Measurements from ENCODE around the gene NR2E3.
"Not testable (repeated sequence)": the region's sequence is repeated elsewhere in the genome, so short reads cannot be mapped to it uniquely, and the experiment has no call there.

The NR2E3 gene

DNA sequence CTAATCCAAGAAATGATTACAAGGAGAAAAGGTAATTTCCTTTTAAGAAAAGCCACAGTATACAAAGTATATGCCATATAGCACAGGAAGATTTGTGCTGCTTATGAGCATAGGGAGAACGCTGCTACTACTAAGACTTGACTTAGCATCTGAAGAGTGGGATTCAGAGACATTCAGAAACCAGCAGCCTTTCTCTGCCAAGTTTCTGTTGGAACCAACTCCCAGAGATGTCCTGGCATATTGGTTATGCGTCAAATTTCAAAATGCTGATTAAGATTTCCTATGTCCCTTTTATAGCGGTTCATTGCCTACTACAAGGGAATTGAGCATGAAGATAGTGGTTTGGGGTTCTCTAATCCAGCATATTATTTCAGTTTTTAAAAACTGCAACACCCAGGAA, 4.9 kb downstream of the NR2E3 start:
- no peak for DNase-seq (ENCODE audit: low spot score)

DNA sequence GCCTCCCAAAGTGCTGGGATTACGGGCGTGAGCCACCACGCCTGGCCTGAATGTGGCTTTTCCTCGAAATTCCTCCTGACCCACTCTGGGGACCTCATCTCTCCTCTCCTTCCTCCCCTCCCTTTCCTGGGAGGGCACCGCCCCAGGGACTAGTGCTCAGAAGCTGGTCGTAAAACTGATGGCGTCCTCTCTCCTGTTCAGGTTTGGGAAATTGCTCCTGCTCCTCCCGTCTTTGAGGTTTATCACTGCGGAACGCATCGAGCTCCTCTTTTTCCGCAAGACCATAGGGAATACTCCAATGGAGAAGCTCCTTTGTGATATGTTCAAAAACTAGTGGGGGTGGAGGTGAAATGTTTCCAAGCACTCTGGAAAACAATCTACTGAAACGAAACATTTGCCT, 7.0 kb downstream of the NR2E3 start:
- no peak for DNase-seq (ENCODE audit: low spot score)

GRCh38 chr15:71820127-71820526, 9.8 kb downstream of the NR2E3 start:
- DNase-seq (ENCODE audit: low spot score), result no peak

DNA sequence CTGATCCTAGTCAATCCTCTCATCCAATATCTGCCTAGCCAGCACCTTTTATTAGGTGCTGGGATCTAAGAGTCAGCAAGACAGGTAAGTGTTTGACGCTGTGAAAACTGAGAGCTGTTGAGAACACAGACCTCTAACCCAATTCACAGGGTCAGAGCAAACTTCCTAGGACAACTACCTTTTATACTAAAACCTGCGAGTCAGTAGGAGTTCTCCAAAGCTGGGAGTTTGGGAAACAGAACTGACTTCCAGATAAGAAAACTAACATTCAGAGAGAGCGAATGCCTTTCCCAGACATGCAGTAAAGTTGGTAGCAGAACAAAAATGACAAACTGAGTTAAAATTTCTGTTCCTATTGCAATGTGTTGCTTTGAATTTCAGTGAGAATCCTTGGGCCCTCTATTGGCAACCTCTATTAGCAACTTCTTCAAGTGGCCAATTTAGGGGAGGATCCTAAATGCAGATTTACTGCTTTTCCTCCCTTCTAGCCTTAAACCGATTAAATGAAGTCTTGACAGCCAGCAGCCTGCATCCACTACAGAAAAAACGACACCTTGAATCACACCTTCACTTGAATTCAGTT, 11.3 kb downstream of the NR2E3 start:
- no peak for DNase-seq (ENCODE audit: low spot score)

- no peak for DNase-seq (ENCODE audit: low spot score)
These were observed 12.7 kb downstream of the NR2E3 start for GRCh38 chr15:71822890-71823630.

DNA sequence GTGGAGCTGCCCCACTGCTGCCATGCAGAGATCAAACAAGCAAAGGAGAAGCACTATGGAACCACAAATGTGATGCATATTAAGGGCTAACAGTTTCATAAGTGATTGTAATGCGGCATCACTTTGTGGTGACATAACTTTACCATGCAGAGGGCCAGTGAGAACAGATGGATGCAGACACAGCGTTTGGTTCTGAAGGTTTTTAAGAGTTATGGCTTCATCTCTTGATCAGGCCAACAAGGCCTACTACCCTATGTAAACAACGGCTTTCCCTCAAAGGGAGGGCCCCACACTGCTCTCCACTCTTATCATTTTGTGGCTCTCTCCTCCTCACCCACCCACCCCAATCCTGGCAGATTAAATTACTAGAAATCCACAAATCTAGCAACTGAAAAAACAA, 13.4 kb downstream of the NR2E3 start:
- DNase-seq (ENCODE audit: low spot score), result no peak

GRCh38 chr15:71825021-71825730, 14.8 kb downstream of the NR2E3 start:
- no peak for DNase-seq (ENCODE audit: low spot score)

DNA sequence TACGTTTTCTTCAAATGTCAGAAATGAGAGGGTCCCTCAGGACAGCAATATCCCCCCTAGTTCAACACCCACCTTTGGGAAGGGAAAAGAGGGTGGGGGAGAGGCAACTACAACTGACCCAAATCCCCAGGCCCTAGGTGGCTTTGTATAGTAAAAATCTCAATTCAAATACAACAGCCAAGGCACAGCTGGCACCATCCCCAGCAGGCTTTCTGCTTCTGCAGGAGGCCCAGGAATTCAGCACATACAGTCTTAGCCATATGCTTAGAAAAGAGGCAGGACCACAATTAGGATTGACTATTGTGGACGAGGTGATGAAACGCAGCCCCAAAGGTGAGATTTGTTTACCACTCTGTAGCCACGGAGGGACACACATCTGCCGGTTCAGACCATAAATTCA, 15.8 kb downstream of the NR2E3 start:
- DNase-seq (ENCODE audit: low spot score), result no peak

GRCh38 chr15:71830981-71831380, 20.6 kb downstream of the NR2E3 start:
- DNase-seq (ENCODE audit: low spot score), result no peak

- no peak for DNase-seq (ENCODE audit: low spot score)
These were observed 31.2 kb downstream of the NR2E3 start for GRCh38 chr15:71841563-71841962.

- DNase-seq (ENCODE audit: low spot score), result no peak
These were observed 34.6 kb downstream of the NR2E3 start for GRCh38 chr15:71844916-71845315.

GRCh38 chr15:71853543-71853942, 43.2 kb downstream of the NR2E3 start:
- DNase-seq (ENCODE audit: low spot score), result no peak

- not testable (repeated sequence) for DNase-seq (ENCODE audit: low spot score)
These were observed 47.9 kb downstream of the NR2E3 start for GRCh38 chr15:71858232-71858631.

All from pons (tissue), 1 donor.